Activated CD4-positive, alpha-beta T cell treated with anti-CD3 and anti-CD28 coated beads, Interleukin-2, amount 50 U/mL, for 24 hours (primary cell): ENCODE results near the gene ZMAT5.

Experiments used
- DNase-seq, 2 donors: peaks; one replicate each; pipeline ENCODE4 v3.0.0-alpha.2; 2020; ENCODE audit warnings: low read depth in 1 of 2, low spot score in 1 of 2

ZMAT5 gene

DNA sequence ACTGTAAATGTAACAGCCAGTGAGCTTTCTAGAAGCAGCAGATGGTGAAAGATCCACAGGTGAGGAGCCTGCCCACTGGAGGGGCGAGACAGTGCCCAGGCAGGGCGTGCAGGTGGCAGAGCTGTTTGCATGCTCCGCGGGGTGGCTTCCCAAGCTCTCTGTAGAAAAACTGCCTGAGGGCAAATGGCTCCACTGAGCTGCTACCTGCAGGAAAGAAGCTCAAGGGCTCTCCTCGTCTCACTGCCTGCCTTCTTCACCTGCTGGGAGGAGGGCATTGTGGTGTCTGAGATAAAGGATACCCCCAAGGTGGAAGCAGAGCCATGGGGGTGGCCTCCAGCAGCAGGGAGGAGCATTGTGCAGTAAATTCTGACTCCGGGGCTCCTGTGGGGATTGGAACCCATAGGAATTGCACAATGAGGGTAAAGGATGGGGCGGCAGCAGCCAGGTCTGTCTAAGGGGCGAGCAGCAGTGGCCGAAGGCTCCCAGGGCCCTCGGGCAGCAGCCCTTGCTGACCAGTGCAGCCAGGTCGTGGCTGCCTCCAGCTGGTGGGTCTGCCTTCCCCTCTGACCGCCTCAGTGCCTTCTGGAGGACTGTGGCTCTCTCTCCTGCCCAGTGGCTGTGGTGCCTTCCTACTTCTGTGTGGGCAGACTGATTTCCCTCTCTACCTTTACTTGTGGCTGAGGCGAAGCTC lies 75.0 kb downstream of the ZMAT5 start:
- no peak for DNase-seq

DNA sequence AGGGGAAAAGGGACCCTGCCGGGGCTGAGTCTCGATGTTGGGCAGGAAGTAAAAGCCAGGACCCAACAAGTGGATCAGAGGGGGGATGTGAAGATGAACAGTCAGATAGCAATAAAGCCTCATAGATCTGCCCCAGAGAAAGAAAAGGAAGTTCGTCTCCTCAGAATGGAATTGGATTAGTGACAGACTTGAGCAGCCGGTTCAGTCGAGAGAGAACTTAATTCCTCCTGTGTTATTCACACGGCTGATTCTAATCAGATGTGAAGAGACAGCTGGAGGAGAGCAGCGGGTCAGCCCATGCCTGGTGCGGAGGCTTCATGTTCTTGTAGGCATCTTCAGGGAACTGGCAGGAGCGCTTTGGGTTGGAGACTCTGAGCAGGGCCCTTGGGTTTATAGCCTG lies 76.3 kb downstream of the ZMAT5 start:
- DNase-seq, result no peak

DNA sequence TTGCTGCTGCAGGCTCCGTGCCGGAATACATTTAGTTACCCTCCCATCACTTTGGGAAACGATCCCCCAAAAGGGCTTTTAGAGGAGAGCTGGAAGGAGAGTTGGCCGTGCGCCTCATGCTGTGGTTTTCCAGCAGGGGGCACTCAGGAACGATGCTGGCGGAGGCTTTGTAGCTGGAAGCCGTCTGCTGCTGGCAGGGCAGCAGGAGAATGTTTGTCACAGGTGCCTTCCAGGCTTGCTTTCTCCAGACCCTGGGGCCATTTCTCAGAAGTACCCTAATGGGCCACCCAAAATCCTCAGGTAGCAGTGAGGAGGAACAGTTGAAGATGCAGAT lies 77.0 kb downstream of the ZMAT5 start:
- peak; percentile 13 to 16 for DNase-seq

DNA sequence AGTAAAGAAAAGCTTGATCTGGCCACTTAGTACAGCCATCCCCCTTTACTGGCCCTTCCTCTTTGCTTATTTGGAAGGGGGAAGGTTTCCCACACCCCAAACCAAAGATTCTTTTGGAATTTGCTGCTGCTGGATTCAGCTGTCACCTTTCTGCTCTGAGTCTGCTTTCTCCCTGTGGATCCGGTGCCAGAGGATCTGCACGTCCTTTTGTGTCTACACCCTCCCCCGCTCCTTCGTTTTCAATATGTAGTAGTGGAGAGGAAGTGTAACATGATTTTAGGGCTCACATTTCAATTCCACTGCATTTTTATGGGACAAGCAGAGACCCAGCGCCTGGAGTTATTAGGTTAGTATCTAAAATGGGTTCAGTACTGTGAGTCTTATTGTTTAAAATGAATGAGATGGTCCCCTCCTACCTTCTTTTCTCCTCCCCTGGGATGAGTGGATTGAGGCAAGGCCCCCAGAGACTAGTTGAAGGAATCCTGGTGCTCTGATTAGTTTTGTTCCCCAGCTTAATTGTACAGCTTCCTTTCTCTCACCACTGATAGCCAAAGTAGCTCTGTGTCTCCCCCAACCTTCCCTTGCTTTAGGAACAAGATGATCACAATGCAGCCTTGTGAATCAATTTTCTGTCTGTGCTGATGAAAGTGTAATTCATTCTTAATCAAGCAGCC lies 77.5 kb downstream of the ZMAT5 start:
- DNase-seq, result no peak

- DNase-seq, result no peak
Observed at GRCh38 chr22:29684244-29684643, 82.6 kb downstream of the ZMAT5 start.

DNA sequence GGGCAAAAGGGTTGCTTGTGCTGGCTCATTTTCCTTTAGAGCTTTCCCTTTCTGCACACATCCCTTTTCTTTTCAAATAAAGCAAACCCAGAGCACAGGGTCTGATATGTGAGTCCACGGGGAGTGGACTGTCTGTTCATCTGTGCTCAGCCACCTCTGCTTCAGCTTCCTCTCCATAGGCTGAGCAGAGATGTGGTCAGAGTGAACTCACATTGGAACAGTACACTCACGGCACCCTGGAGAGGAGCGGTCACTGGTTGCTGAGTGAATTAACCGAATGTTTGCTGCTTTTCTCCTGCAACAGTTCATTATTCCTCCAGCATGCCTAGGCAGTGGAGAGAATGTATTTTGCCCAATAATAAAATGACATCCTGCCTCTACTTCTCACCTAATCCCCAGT lies 83.3 kb downstream of the ZMAT5 start:
- no peak for DNase-seq
